ENCODE data around the gene CPEB3. TPM values are rescaled to one million over a fixed set of nuclear protein-coding genes. Genes with fewer than 3 reads are reported as not detected.

CPEB3 gene
- total and polyA plus RNA-seq, 9 of the 15 experiments (the other 6 are each of a cell fraction or from before 2014, with no cell fraction given), result 0.15 to 1.2 (median 0.51) TPM

- TF ChIP-seq MGA (IDR thresholded peaks at IDR 0.05), result peak; percentile 28; the same call in 1 of the 2 replicates
- TF ChIP-seq KLF10 (CRISPR knock-in tag; IDR thresholded peaks at IDR 0.05), result no peak
- no peak for TF ChIP-seq OTX1 (CRISPR knock-in tag; IDR thresholded peaks at IDR 0.05)
- no peak; the same call in 1 of the 2 replicates for TF ChIP-seq ZNF384 (IDR thresholded peaks at IDR 0.05; ENCODE audit: low read depth, low read length)
- TF ChIP-seq ZNF75A (CRISPR knock-in tag; IDR thresholded peaks at IDR 0.05), result no peak
- peak; percentile 50; the same call in 1 of the 2 replicates for TF ChIP-seq CTBP1 (IDR thresholded peaks at IDR 0.05; ENCODE audit: borderline replicate concordance)
- TF ChIP-seq ZNF644 (tag; IDR thresholded peaks at IDR 0.05; ENCODE audit: low read depth), result no peak
- no peak for TF ChIP-seq HES1 (IDR thresholded peaks at IDR 0.05; ENCODE audit: low read depth)
- TF ChIP-seq ETS2 (tag; IDR thresholded peaks at IDR 0.05; ENCODE audit: borderline replicate concordance, poor library complexity, severe bottlenecking), result no peak
- TF ChIP-seq ID3 (CRISPR knock-in tag; IDR thresholded peaks at IDR 0.05), result no peak
- no peak for TF ChIP-seq ID3 (tag; IDR thresholded peaks at IDR 0.05)
- TF ChIP-seq ZNF277 (CRISPR knock-in tag; IDR thresholded peaks at IDR 0.05; ENCODE audit: borderline replicate concordance), result no peak
- TF ChIP-seq RAD51 (IDR thresholded peaks at IDR 0.05; ENCODE audit: borderline replicate concordance, low read depth), result no peak
- TF ChIP-seq CEBPG (CRISPR knock-in tag; IDR thresholded peaks at IDR 0.05), result peak; percentile 94
- peak; percentile 96 to 97 for TF ChIP-seq CEBPG (tag; conservative IDR thresholded peaks at IDR 0.05 in 1 of 2, IDR thresholded peaks at IDR 0.05 in 1 of 2)
These were observed 52.2 kb downstream of the CPEB3 start (continued) for GRCh38 chr10:92238586-92239098.

Measured in K562 (cell line).